ENCODE data around the gene SLC25A21.

GRCh38 chr14:36847366-36847765 lies 325.0 kb downstream of the SLC25A21 start:
- no peak for TF ChIP-seq CTCF (IDR thresholded peaks at IDR 0.05)
- no peak for TF ChIP-seq POLR2A (IDR thresholded peaks at IDR 0.05)
- TF ChIP-seq POLR2AphosphoS5 (IDR thresholded peaks at IDR 0.05), result no peak
- TF ChIP-seq EP300 (IDR thresholded peaks at IDR 0.05; ENCODE audit: low read depth), result no peak
